Right kidney (tissue), 1 donor: ENCODE measurements around the gene VAT1L.

Experiments used
- DNase-seq: peaks from one replicate; pipeline ENCODE4 v3.0.0-alpha.2; 2016

The VAT1L gene

GRCh38 chr16:77781091-77781490 lies 7.3 kb upstream of the VAT1L start:
- DNase-seq, result no peak

GRCh38 chr16:77782694-77783093 lies 5.7 kb upstream of the VAT1L start:
- DNase-seq, result no peak

DNA sequence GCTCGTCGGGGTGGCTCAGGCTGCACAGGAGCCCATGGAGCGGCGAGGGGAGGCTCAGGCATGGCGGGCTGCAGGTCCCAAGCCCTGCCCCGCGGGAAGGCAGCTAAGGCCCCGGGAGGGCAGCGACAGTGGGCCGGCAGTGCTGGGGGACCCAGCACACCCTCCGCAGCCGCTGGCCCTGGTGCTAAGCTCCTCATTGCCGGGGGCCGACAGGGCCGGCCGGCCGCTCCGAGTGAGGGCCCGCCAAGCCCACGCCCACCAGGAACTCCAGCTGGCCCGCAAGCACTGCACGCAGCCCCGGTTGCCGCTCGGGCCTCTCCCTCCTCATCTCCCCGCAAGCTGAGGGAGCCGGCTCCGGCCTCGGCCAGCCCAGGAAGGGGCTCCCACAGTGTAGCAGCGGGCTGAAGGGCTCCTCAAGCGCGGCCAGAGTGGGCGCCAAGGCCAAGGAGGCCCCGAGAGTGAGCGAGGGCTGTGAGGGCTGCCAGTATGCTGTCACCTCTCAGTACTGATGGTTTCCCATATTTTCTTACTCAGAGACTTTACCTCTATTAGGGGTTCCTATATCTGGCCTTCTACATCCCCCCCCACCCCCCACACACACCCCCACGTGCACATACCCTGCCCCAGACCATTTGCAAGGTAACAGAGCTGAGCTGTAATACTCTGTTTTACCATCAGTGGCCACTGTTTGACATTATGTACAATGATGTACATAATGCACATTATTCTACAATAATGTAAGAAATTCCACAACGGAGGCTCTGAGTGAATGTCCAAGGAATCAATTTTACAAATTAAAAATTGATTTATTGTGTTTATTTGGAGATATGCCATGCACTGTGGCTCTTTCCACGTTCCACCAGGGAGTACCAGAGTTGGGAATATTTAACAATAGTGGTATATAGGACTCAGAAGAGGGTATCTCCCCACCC lies 3.7 kb upstream of the VAT1L start:
- no peak for DNase-seq

GRCh38 chr16:77785373-77785764 lies 3.0 kb upstream of the VAT1L start:
- DNase-seq, result no peak

- no peak for DNase-seq
Observed at GRCh38 chr16:77786186-77786847, 2.0 kb upstream of the VAT1L start.

- DNase-seq, result no peak
Observed at GRCh38 chr16:77787452-77787851, 912 bp upstream of the VAT1L start.

DNA sequence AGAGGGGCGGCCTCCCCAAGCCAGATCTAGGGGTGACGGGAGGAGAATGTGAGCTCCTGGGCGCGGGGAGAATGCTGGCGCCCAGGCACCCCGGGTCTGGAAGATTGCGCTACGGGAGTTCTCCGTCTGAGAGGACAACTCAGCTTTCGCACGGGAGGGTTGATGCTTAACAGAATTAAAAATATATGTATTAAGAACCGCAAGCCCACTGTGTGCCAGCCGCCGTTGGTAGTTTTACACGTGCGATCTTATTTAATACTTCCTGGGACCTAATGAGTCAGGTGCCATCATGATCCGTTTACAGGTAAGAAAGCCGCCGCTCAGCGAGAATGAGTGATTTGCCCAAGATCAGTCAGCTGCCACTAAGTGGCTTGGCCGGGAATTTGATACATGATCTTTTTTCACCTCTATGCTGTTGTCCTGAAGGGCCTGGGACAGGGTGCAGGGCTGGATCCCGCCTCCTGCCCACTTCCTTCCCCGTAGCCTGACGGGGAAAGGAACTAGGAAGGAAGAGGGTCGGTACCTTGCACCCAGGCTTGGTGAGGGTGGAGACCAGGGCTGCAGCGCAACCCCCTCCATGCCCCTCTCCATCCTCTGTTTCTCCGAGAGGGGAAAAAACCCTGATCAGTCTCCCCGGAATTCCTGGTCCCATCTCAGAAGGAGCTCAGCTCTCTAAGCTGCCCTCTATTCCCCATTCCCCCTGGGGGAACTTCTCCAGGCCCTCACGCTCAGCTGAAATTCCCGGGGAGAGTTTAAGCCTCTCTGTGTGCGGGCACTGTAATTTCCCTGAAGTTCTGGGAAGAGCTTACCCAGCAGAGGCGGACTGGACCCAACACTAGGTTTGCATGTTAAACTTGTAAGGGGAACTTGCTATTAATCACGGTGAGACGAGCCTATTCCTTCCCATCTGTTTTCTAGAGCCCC lies 983 bp downstream of the VAT1L start:
- peak; percentile 31 for DNase-seq

- no peak for DNase-seq
Observed at GRCh38 chr16:77790009-77790372, 1.6 kb downstream of the VAT1L start.

DNA sequence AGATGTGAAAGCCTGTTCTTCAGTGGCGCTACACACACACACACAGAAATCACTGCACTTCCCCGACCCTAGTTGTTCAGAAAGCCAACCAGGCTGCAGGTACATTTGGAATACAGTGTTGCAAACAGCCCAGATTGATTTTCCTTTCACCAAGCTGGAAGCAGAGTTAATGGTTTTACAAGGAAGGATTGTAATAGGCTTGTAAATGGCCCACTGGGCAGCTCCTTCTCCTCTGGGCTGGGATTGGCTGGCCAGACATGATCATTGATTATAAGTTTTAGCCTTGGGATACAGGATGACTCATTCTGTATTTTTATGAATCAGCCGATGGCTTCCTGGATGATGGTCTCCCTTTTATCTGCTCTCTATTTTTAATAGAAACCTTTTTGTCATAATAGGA lies 2.5 kb downstream of the VAT1L start:
- DNase-seq, result no peak

GRCh38 chr16:77793417-77793816 lies 5.1 kb downstream of the VAT1L start:
- DNase-seq, result no peak

GRCh38 chr16:77794586-77794985 lies 6.2 kb downstream of the VAT1L start:
- DNase-seq, result no peak

DNA sequence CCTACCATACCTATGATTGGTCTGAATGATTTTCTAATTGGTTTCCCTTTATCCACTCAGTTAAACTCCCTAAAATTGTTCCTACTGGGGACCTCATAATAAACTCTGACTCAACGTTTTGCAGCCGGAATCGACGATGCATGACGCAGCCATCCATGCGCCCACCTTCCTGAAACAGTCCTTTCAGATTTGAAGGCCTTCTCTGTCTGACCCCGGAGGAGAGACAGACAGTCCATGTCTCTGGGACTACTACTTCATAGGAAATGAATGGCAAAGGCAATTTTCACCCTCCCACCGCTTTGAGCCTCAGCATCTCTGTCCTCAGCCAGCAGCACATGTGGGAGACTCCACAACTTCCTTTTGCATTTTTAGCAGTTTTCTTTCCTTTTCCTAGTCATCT lies 13.5 kb downstream of the VAT1L start:
- no peak for DNase-seq

DNA sequence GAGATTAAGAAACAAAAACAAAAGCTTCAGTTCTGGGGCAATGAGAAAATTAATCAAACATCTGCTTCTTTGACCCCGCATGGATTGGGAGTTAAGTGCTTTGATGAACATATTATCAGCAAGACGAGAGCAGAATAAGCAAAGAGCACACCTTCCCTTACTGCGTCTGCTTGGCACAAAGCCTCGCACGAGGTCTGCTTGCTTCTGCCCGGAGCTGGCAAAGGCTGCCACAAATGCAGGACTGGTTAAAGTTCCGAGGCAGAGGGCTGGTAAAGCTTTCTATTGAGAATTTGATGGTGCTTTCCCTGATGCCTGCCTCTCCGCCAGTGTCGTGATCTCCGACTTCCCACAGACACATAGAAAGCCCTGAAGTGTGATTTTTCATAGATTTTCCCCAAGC lies 17.0 kb downstream of the VAT1L start:
- DNase-seq, result no peak

- peak; percentile 18 for DNase-seq
Observed at GRCh38 chr16:77807021-77807420, 18.7 kb downstream of the VAT1L start.

DNA sequence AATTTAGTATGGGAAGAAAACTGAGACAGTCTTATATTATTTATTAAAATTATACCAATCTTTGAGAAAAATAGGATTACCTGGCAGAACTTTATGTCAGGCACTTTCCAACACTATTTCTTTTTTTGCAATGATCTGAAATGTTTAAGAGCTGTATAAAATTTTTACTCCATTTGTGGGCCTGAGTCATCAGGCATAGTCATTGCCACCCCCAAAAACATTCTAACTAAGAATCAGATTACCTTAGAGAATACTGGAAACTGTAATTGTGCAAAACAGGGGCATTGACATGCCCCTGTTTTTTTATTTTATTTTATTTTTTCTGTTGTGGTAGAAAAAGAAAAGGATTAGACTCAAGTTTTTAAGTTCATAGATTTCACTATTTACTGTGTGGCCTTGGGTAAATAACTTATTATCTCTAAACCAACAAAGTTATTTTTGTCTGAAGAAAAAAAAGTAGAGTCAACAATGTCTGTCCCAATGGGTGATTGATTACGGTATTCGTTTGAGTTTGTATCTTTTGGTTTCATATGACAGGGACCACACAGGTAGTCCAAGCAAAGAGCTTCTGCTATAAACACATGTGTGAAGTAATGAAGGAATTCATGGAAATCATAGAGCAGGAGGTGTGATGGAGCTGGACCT lies 24.6 kb downstream of the VAT1L start:
- no peak for DNase-seq

DNA sequence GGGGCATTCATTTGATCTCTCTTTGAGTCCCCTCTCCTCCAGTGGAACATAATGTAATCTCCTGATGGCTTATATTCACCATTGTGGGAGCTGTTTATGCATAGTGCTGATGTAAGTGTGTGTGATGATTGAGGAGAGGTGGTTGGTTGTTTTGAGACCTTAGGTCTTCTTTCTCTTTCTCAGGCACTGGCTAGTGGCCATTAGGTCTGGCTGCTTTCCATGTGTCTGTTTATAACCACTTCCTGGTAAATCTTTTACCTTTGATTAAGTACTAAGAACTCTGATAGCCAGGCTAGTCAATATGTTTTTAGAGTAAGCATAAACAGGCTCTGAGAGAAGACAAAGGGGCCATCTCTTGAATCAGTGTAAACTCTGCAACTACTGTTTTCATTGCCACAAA lies 27.9 kb downstream of the VAT1L start:
- DNase-seq, result no peak

- no peak for DNase-seq
Observed at GRCh38 chr16:77820340-77820739, 32.0 kb downstream of the VAT1L start.

DNA sequence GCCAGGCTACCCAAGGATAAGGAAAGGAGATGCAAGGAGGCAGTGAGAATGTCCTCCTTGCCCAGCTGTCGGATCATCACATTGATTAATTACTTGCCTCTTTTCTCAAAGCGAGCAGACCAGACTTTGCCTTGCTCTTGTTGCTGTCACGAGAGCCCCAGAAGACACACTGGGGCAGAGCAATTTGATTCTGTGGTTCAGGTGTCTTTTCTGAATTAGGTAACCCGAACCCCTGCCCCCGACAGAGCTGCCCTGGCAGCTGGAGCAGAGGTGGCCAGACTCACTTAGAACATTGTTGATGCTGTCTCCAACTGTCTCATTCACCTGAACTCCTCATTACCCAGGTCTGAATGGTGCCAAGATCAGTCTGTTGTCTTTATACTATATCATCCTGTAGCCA lies 34.3 kb downstream of the VAT1L start:
- DNase-seq, result no peak

DNA sequence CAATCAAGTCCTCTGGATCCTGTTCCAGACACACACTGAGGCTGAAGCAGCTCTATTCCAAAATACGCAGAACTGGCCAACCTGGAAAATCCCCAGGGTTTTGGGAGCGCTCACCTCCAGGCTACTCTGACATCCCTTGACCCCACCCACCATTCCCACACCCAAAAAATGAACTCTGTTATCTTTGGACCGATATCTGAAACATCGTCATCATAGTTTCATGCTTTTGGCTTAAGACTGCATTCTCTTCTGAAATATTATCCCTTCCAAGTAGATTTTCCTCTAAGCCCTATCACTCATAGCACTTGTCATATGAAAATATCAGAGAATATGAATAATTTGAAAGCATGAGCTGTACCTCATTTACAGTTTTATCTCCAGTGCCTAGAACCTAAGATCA lies 34.7 kb downstream of the VAT1L start:
- no peak for DNase-seq

DNA sequence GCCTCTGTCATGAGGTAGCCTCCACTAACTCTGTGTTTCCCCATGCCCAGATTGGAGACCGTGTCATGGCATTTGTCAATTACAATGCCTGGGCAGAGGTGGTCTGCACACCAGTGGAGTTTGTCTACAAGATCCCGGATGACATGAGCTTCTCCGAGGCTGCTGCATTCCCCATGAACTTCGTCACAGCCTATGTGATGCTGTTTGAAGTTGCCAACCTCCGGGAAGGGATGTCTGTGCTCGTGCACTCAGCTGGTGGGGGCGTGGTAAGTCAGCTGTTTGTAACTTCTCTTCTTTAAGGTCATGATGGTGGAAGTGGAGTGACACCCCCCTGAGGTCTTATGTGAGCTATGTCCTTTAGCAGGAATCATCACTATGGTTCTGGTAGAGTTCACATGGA lies 36.8 kb downstream of the VAT1L start:
- DNase-seq, result no peak

GRCh38 chr16:77827032-77827431 lies 38.7 kb downstream of the VAT1L start:
- no peak for DNase-seq

GRCh38 chr16:77833921-77834634 lies 45.7 kb downstream of the VAT1L start:
- no peak for DNase-seq
